ENCODE data around the gene KRT6B. TPM values are rescaled to one million over a fixed set of nuclear protein-coding genes. Genes with fewer than 3 reads are reported as not detected.
"Not testable (repeated sequence)": the region's sequence is repeated elsewhere in the genome, so short reads cannot be mapped to it uniquely, and the experiment has no call there.

Gene KRT6B
- total RNA-seq, 1 experiment from 2014 or later = not detected

DNA sequence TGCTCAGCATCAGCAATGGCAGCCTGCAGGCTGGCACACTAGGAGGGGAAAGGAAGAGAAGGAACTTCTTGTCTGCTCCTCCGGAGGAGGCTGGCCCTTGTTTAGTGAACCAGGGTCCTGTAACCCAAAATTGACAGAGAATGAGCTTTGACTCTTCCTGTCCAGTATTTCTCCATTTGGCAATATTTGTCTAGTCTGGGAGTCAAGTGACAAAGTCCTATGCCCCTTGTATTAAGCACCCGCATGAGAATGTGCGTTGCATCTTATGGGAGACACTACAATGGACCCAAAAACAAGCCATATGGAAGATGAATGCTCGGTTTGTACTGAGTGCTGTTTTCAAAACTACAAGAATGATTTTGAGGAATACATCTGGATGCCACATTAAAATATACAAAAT is 17.9 kb upstream of the KRT6B start:
- no peak for DNase-seq (ENCODE audit: low spot score)

DNA sequence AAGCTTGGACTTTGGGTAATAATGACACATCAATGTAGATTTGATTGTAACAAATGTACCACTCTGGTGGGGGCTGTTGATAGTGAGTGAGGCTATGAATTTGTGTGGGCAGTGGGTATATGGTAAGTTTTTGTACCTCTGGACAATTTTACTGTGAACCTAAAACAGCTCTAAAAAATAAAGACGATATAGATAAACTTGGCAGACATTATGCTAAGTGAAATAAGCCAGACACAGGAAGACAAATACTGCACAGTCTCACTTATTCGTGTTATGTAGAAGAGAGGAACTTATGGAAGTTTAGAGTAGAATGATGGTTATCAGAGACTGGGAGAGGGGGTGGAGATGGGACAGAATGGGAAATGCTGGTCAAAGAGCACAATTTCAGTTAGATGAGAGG is 13.0 kb upstream of the KRT6B start:
- DNase-seq (ENCODE audit: low spot score) = no peak

DNA sequence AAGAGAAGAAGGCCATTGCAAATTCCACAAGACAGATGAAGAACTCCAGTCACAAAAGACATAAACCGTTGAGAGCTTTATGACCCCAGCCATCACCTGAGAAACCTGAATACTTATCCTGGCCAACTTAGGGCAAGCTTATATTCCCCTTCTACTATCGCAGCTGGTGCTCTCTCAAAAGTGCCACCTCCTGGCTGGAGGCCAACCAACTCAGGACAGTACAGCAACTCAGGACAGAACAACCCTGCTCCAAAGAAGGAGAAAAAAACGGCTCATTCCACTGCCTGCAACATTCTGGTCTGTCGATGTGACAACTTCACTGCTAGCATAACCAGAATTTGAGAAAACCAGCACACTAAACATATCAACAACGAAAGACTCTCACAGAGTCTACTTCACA is 9.7 kb upstream of the KRT6B start:
- no peak for DNase-seq (ENCODE audit: low spot score)

DNA sequence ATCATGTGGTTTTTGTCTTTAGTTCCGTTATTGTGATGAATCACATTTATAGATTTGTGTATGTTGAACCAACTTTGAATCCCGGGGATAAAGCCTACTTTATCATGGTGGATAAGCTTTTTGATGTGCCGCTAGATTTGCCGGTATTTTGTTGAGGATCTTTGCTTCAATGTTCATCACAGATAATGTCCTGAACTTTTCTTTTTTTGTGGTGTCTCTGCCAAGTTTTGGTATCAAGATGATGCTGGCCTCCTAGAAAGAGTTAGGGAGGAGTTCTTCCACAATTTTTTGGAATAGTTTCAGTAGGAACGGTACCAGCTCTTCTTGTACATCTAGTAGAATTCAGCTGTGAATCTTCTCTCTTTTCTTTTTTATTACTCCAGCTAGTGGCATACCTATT is 6.9 kb upstream of the KRT6B start:
- no peak for DNase-seq (ENCODE audit: low spot score)

DNA sequence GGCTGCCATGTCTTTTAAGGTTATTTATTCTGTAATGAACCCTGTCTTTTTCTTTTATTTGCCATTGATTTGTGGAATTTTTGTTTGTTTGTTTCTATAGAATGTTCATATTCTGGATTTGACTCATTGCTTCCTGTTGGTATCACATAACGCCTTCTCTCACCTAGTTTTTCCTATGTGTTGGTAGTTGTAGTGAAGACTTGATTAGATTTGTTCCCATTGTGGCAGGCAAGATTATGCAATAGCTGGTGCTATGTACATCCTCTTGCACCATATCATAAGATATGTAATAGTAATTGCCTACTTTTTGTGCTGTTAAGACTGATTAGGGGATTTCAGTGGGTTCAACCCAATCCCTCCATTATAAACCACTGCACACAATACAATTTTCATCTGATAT is 3.9 kb upstream of the KRT6B start:
- no peak for DNase-seq (ENCODE audit: low spot score)

DNA sequence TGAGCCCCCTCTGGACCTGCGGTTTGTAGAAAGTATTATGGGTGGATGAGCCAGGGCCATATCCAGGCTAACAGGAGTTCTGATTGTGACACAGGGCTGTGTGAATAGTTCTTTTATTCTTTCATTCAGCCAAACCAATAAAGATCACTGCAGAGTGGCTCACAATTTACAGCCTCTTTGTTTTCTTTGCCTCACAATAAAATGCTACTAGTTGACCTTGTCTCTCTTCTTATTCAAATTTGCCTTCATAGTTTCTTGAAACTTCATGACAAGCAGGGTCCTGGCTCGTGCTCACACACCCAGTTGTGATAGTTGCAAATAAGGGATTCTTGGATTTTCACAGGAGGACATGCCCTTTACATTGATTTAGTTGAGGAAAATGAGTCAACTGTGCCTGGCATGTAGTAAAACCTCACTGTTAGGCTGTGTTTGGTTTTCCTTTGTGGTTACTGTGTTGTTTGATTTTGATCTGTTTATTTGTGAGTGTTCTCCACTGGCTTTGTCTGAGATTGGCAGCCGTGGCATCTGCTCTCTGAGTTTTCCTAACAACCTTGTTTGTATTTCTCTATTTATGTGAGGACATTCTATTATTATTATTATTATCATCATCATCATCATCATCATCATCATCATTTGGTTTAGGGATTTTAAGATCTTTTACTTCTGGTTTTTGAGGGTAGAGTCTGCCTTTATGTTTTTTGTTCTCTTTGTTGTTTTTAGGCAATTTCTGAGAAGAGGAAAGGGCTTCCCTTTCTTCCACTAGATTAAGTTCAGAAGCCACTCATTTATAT is 2.7 kb upstream of the KRT6B start:
- DNase-seq (ENCODE audit: low spot score) = peak; percentile 36

DNA sequence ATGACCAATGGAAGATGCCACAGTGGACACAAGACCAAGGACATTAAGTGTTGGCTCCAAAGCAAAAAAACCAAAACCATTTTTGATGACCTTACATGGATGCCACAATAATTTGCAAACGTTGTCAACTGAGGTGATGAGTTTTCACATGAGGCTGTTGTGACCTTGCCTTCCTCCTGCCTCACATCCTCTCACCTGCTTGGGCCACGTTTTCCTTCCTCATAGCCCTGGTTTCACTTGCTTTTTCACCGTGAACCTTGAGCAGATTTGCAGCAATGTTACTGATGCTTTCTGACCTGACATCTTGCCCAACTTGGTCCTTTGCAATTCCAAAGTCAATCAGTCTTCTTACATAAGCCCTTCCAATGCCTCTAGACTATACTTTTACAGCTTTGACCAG is 3.7 kb downstream of the KRT6B start:
- DNase-seq (ENCODE audit: low spot score) = no peak

DNA sequence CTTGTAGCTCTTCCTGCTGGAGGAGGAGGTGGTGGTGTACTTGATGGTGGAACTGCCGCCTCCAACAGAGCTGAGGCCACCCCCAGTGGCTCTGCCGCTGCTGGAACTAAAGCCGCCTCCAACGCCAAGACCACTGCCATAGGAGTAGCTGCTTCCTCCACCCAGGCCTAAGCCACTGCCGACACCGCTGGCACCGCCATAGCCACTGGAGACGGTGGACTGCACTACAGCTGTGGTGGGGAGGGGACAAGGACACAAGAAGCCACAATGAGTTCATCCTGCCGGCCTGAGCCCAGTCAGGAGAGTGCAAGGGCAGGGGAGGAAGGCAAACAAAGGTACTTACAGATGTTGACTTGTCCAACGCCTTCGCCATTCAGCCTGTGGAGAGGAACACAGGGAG is 4.8 kb downstream of the KRT6B start:
- DNase-seq (ENCODE audit: low spot score) = not testable (repeated sequence)

DNA sequence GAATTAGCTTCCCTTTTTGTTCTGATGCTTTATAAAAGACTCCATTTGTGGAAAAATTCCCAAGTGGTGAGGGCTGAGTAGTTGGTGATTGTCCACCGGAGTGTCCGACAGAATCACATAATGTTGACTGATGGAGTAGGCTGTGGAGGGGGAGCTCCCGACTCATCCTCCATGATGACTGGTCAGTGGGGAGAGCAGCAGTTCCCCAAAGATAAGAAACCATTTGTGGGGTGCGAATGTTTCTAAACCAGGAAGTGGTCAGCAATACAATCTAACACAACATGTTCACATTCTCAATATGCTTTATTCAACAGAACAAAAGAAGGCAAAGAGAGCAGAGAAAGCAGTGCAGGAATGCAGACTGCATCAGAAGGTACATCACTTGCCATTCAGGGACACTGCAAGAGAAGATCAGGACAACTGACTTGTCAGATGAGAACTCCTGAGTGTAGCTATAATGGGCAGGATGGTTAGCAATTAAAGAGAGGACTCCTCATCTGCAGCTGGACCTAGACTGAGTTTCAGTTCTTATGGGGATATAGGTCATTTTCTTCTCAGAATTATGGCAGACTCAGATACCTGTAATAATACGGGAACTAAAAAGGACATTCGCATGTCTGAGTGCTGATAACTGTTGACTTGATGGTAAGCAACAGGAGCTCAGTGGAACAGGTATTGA is 5.4 kb downstream of the KRT6B start:
- DNase-seq (ENCODE audit: low spot score) = no peak

DNA sequence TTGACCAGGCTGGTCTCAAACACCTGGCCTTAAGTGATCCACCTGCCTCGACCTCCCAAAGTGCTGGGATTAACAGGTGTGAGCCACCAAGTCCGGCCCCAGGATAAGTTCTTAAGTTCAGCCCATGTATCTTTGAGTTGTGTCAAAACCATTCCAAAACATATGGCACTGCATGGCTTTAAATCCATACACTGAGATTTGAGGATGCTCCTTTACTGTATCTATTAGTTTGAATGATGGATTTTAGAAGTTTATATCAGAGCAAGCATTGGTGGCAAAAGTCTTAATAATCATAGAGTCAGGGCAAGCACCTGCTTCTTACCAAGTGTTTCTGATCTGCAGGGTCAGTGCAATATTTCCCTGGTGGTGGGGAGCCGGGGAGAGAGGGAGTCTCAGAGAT is 6.1 kb downstream of the KRT6B start:
- no peak for DNase-seq (ENCODE audit: low spot score)

DNA sequence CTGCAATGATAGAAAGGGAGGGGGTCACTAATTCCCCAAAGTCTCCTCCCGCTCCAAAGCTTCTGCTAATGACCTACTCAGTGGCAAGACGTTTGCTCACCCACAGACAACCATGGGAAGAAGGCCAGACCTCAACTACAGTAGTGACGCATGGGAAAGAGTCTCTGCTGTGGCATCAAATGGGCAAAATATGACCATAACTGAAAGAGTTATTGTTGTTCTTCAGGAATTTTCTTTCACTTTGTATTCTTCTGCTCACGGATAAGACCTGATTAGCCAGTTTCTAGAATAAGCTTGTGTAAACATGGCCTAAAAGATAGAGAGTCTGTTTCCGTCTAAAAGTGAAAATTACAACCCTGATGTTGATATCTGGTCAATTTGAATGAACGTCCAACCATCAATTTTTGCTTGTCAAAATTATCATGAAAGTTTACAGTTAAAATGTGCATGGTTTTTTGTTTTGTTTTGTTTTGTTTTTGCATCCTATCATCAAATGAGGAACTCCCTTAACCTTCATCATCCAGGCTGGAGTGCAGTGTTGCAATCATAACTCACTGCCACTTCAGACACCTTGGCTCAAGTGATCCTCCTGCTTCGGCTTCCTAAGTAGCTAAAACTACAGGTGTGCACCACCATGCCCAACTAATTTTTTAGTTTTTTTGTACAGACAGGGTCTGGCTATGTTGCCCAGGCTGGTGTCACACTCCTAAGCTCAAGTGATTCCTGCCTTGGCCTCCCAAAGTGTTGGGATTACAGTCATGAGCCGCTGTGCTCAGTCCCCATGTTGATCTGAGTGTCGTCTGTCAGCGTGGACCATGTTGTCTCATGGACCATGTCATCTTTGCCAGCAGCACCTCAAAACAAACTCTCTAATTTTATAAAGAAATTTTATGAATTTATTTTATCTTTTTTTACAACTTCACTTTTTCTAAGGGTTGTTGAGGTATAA is 7.0 kb downstream of the KRT6B start:
- no peak for DNase-seq (ENCODE audit: low spot score)

DNA sequence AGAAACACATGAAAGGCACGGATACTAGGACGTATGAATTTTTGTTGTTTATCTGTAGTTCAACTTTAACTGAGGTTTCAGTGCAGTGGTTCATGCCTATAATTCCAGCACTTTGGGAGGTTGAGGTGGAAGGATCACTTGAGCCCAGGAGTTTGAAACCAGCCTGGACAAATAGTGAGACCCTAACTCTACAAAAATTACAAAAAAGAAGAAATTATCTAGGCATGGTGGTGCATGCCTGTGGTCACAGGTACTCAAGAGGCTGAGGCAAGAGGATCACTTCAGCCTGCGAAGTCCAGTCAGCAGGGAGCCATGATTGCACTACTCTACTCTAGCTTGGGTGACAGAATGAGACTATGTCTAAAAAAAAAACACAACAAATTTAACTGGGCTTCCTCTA is 8.0 kb downstream of the KRT6B start:
- no peak for DNase-seq (ENCODE audit: low spot score)

DNA sequence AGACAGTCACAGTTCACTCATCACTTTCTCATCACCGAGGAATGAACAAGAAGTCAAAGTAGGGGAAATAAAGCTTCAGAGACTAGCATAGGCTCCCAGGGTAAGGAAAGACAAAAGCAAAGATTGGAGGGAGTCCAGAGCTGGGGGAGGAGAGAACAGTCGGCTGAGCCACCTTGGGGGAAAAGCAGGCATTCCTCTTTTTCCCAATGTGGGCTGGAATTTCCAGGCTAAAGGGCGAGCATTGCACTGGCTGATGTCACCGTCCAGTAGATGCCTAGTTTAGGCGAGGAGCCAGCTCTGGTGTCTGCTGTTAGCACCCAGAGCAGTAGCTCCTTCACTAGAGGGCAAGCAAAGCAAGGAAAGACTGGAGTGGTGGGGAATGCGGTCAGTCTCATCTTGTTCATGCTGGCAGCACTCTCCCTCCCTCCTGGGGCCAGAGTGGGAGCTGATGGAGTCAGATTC is 9.3 kb downstream of the KRT6B start:
- peak; percentile 86 for DNase-seq (ENCODE audit: low spot score)

DNA sequence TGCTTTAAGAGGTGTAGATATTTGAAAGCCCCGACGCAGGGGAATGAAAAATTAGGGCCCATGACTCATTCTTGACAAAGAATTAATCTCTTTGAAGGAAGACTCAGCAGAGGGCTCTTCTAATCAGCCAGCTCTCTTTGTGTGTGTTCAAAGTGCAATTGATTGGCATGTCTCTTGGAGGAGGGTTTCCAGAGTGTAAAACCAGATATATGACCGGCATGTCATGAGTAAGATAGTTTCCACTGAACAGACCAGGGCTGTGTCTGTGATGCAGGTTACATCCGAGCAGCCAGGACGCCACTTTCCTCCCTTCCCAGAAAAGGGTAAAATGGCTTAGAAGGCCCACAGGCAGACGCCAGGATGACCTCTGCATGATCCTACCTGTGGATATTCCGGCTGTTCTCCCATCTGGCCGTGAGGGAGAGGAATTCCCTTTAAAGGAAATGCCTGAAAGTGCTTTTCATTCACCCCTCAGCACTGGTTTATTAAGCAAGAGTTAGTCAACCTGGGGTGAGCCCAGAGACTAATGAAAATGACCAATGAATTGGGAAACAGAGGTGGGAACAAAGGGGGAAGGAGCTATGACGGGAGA is 10.5 kb downstream of the KRT6B start:
- DNase-seq (ENCODE audit: low spot score) = no peak

DNA sequence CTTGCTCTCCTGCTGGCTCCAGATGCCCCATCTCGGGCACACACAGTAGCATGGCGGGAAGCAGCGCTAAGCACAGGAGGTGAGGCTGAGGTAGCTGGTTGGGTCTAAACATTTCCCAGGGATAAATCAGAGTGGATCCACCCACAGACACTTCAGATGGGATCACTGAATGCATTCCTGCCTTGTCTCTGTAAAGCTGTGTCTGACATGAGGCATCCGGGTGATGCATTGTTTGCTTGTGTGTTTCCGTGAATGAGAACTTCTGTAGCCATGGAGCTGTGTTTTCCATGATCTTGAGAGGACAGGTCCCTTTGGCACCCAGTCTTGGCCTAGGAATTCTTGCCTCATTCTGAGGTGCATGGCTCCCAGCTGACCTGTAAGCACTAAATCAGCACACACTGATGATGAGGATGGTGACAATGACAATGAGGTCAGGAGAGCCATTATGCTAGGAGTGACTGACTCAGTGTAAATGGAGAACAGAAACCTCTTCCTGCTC is 11.1 kb downstream of the KRT6B start:
- DNase-seq (ENCODE audit: low spot score) = no peak

DNA sequence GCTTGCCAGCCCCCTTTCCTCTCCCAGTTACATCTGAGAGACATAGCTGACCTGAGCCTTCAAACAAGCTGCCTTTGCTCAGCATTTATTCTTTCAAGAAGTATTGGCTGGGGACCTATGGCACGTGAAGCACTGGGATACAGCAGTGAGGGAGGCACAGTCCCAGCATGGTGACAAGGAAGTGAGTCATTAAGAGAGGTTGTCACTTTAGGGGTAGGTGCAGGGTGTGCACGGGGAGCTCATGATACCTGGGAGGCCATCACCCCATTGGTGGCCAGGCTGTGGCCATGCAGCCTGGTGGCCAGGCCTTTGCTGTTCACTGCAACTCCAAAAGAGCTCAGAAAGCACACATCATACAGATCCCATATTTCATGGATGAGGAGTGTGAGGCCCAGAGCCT is 12.1 kb downstream of the KRT6B start:
- no peak for DNase-seq (ENCODE audit: low spot score)

DNA sequence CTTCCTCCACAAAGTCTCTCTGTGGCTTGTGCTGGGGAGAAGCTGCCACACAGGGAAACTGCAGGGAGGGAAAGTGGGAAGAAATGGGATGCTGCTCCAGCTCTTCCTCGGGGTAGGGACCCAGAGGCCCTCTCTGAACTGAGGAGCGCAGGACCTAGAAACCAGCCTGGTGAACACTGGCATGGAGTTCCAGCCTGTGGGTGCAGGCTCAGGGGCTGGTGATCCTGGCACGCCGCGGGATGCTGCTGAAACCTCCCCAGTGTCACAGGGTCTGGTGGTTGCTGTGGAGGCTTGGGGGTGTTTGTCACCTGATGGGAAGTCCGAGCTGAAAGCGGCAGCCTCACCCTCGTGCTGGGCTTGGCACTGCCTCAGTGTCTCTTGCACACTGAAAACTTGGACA is 12.5 kb downstream of the KRT6B start:
- DNase-seq (ENCODE audit: low spot score) = no peak

DNA sequence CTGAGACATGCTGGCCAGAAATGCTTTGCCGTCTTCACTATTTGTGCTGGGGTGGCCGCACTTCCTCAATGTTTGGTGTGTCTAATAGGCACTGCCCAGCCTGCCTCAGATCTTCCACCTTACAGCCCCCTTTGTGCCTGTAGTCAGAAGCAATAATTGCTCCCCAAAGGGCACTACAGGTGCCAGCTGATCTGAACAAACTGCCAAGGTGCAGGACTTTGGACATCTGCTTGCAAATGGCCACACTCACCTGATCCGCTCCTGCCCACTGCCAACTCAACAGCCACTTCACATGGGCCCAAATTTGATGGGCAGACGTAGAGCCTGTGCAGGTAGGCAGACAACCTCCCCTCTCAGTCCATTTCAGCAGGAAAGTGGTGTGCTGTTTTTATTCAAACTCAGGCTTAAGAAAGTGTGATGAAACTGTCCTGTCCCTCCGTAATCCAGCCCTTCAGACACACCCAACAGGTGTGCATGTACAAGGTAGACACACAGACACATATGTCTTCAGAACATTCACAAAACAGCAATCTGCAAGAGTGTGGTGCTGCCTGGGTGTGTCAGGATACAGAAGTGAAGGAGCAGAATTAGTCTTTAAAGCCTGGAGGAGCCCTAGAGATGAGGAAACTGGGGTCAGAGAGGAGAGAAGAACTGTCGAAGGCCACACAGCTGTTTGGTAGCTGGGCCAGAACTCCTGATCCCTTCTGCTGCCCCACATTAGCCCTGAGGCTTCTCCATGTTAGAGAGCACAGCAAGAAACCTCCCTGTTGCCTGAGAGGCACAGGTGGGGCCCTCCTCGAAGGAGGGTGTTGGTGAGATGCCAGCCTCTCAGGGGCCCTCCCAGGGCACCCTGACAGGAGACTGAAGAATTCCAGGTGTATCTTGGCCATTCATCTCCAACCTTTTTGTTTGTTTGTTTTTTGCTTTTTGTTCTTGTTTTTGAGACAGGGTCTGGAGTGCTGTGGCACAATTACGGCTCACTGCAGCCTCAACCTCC is 13.3 kb downstream of the KRT6B start:
- no peak for DNase-seq (ENCODE audit: low spot score)

DNA sequence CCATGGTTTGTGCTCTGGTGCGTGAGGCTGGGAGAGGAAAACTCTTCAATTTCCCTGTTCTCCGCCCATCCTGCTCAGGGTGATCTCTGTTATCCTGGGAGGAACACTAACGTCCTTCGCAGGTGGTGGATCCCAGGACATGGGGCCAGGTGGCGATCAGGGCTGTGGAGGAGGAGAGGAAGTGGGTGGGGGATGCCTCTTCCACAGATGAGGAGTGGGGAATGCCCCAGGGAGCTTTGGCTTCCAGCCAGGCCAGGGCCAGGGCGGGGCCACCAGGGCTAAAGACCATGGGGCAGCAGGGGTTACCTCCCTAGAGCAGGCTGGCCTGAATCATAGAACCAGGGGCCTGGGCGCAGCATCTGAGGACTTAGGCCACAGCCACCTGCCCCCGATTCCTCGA is 14.4 kb downstream of the KRT6B start:
- no peak for DNase-seq (ENCODE audit: low spot score)

DNA sequence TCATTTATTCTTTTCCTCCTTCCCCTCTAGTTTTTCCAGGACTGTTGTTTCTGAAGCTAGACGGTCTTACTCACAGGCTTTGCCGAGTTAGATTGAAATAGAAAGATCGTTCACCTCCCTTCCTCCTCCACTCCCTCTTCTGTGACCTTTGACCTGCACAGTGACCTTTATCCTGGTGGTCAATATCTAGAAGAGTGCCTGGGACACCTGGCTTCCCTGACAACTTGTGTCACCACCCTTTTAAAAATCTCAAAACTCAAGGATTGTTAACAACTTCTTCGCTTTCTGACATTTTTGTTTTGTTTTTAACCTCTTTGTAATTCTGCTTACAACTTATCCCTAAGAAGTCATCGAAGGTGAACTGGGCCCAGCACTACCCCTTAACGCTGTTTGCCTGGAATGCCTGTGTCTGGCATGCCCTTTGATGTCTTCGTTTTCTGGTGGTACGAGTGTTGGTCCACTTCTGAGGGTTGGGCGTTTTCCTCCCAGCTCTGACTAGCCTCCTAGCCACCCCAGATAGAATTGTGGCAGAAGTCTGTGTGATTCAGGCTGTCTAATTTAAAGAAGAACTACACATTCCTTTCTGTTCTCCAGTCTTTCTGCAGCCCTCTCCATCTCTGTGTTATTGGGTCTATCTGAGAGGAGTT is 15.0 kb downstream of the KRT6B start:
- no peak for DNase-seq (ENCODE audit: low spot score)
